Neural cell (in vitro differentiated cells): ENCODE measurements around the gene UNC5CL. TPM values are rescaled to one million over a fixed set of nuclear protein-coding genes. Genes with fewer than 3 reads are reported as not detected.

Experiments
- H2AFZ ChIP-seq: fragments of 200-600, 300-800 bp; sonication (generic), shearing (Covaris generic); 2 replicates; pipeline ENCODE4 v1.6.0; 2014; ENCODE audit warnings: low read depth, mild to moderate bottlenecking, antibody characterized with exemption, low read length, moderate library complexity
- H3F3A ChIP-seq: fragments of 200-600 bp; shearing (Covaris generic); 2 replicates; pipeline ENCODE4 v1.6.1; 2016; ENCODE audit warnings: mild to moderate bottlenecking, moderate library complexity, mixed read lengths, antibody characterized with exemption, low read length; ENCODE audit not compliant: insufficient read depth, poor library complexity, severe bottlenecking
- H3K27ac ChIP-seq: fragments of 200-600, 300-800 bp; sonication (generic), shearing (Covaris generic); 2 replicates; pipeline ENCODE4 v1.5.1; 2014; ENCODE audit warnings: mild to moderate bottlenecking, low read length, moderate library complexity
- H3K27me3 ChIP-seq: fragments of 300-800, 200-600 bp; sonication (generic), shearing (Covaris generic); 2 replicates; pipeline ENCODE4 v1.6.0; 2014; ENCODE audit warnings: mild to moderate bottlenecking, low read depth, low read length, moderate library complexity; ENCODE audit not compliant: insufficient read depth
- H3K36me3 ChIP-seq: fragments of 300-800, 200-600 bp; sonication (generic), shearing (Covaris generic); 2 replicates; pipeline ENCODE4 v1.5.1; 2014; ENCODE audit warnings: mild to moderate bottlenecking, antibody characterized with exemption, low read length, moderate library complexity; ENCODE audit not compliant: insufficient read depth
- H3K4me2 ChIP-seq: fragments of 300-800, 200-600 bp; sonication (generic), shearing (Covaris generic); 2 replicates; pipeline ENCODE4 v1.6.0; 2014; ENCODE audit warnings: mild to moderate bottlenecking, low read length
- H3K4me3 ChIP-seq: fragments of 300-800, 200-600 bp; sonication (generic), shearing (Covaris generic); 2 replicates; pipeline ENCODE4 v1.5.1; 2014; ENCODE audit warnings: mild to moderate bottlenecking, low read length, moderate library complexity
- H3K79me2 ChIP-seq: fragments of 200-600 bp; shearing (Covaris generic); replicated peaks from 2 replicates; pipeline ENCODE4 v1.6.0; 2014; ENCODE audit warnings: mild to moderate bottlenecking, low read length, moderate library complexity; ENCODE audit not compliant: insufficient read depth
- H3K9ac ChIP-seq: fragments of 300-800, 200-600 bp; sonication (generic), shearing (Covaris generic); 2 replicates; pipeline ENCODE4 v1.6.1; 2016; ENCODE audit warnings: mild to moderate bottlenecking, low read length, mixed read lengths
- H3K9me2 ChIP-seq: fragments of 200-600 bp; shearing (Covaris generic); 2 replicates; pipeline ENCODE4 v1.6.1; 2016; ENCODE audit warnings: mild to moderate bottlenecking, low read length, mixed read lengths; ENCODE audit not compliant: insufficient read depth
- H3K9me3 ChIP-seq: fragments of 200-600, 300-800 bp; sonication (generic), shearing (Covaris generic); 2 replicates; pipeline ENCODE4 v1.6.1; 2016; ENCODE audit warnings: mild to moderate bottlenecking, mixed run types, low read length, moderate library complexity, mixed read lengths
- H4K20me1 ChIP-seq: fragments of 200-600 bp; shearing (Covaris generic); 2 replicates; pipeline ENCODE4 v1.6.1; 2016; ENCODE audit warnings: mild to moderate bottlenecking, mixed run types; ENCODE audit not compliant: insufficient read depth
- EP300 ChIP-seq: fragments of 450-650 bp; conservative IDR thresholded peaks from 2 replicates; pipeline ENCODE4 v1.6.1; 2014; ENCODE audit warnings: antibody characterized with exemption, mild to moderate bottlenecking, moderate library complexity; ENCODE audit not compliant: poor library complexity, severe bottlenecking
- EZH2 ChIP-seq: fragments of 200-600, 300-800 bp; shearing (Covaris generic), sonication (generic); IDR thresholded peaks from 2 replicates; pipeline ENCODE4 v1.6.1; 2014; ENCODE audit warnings: antibody characterized with exemption, low read length, borderline replicate concordance, mild to moderate bottlenecking; ENCODE audit not compliant: insufficient read depth, poor library complexity, severe bottlenecking
- MXI1 ChIP-seq: fragments of 450-650 bp; conservative IDR thresholded peaks from 2 replicates; pipeline ENCODE4 v1.6.1; 2014; ENCODE audit warnings: antibody characterized with exemption, mild to moderate bottlenecking; ENCODE audit not compliant: poor library complexity, severe bottlenecking
- POLR2AphosphoS5 ChIP-seq: IDR thresholded peaks from 2 replicates; pipeline ENCODE4 v1.6.1; 2012
- RAD21 ChIP-seq: fragments of 450-650 bp; conservative IDR thresholded peaks from 2 replicates; pipeline ENCODE4 v1.6.1; 2014; ENCODE audit warnings: antibody characterized with exemption, mild to moderate bottlenecking, moderate library complexity
- SMC3 ChIP-seq: fragments of 450-650 bp; conservative IDR thresholded peaks from 2 replicates; pipeline ENCODE4 v1.6.1; 2014; ENCODE audit warnings: antibody characterized with exemption, mild to moderate bottlenecking, moderate library complexity; ENCODE audit not compliant: poor library complexity
- TAF1 ChIP-seq: IDR thresholded peaks from 2 replicates; pipeline ENCODE4 v1.6.1; 2012; ENCODE audit warnings: low read depth
- polyA plus RNA-seq: library from polyadenylated mRNA; depleted of rRNA; stranded (reverse); fragments of >200 nt; gene quantifications from 2 replicates; pipeline ENCODE4 v1.2.3, GENCODE V29; 2014
- TF ChIP-seq, protein P1 (sequence below): IDR thresholded peaks from 2 replicates; pipeline ENCODE4 v1.6.1; 2012; ENCODE audit warnings: borderline replicate concordance
- TF ChIP-seq, protein P2 (sequence below): fragments of 450-650 bp; IDR thresholded peaks from 2 replicates; pipeline ENCODE4 v1.5.1; 2014; ENCODE audit warnings: antibody characterized with exemption, mild to moderate bottlenecking, moderate library complexity; ENCODE audit not compliant: poor library complexity, severe bottlenecking

The UNC5CL gene
- polyA plus RNA-seq, 1 donor from 2014 or later: 1.0 TPM

DNA sequence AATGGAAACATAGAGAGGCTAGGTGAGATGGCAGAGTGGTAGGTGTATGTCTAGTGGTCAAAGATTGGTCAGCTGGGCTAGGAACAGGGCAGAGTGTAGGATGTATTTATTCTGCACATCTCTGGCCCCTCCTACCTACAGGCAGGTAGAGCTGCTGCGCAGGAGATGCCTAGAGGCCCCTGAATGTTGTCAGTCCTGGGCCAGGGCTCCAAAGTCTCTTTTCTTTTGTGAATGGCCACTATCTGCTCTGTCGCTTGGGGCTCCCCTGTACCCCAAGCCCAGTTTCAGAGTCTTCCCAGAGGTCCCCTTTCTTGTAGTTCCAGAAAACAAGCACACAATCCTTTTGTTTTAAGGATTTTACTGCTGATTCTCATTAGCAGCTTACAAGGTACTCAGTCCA lies 8.3 kb upstream of the UNC5CL start:
- Histone ChIP-seq H3K4me3 (no peak overlapping the region), H3K4me2 (no peak overlapping the region), H3K27me3 (no peaks in the 10 kb centered on the region), H3K79me2 (no peaks in the 10 kb centered on the region), H3K36me3 (no peaks in the 10 kb centered on the region), H4K20me1 (no peaks in the 10 kb centered on the region), H2AFZ (no peak overlapping the region), H3K9me2 (no peaks in the 10 kb centered on the region), H3K27ac (no peak overlapping the region), H3K9ac (no peak overlapping the region), H3K9me3 (no peaks in the 10 kb centered on the region), H3F3A (no peaks in the 10 kb centered on the region)
- TF ChIP-seq RAD21 (no peak), EP300 (no peak), MXI1 (no peak), SMC3 (no peak), TAF1 (no peak), POLR2AphosphoS5 (no peak), EZH2 (no peak)
- TF ChIP-seq, protein P1, sequence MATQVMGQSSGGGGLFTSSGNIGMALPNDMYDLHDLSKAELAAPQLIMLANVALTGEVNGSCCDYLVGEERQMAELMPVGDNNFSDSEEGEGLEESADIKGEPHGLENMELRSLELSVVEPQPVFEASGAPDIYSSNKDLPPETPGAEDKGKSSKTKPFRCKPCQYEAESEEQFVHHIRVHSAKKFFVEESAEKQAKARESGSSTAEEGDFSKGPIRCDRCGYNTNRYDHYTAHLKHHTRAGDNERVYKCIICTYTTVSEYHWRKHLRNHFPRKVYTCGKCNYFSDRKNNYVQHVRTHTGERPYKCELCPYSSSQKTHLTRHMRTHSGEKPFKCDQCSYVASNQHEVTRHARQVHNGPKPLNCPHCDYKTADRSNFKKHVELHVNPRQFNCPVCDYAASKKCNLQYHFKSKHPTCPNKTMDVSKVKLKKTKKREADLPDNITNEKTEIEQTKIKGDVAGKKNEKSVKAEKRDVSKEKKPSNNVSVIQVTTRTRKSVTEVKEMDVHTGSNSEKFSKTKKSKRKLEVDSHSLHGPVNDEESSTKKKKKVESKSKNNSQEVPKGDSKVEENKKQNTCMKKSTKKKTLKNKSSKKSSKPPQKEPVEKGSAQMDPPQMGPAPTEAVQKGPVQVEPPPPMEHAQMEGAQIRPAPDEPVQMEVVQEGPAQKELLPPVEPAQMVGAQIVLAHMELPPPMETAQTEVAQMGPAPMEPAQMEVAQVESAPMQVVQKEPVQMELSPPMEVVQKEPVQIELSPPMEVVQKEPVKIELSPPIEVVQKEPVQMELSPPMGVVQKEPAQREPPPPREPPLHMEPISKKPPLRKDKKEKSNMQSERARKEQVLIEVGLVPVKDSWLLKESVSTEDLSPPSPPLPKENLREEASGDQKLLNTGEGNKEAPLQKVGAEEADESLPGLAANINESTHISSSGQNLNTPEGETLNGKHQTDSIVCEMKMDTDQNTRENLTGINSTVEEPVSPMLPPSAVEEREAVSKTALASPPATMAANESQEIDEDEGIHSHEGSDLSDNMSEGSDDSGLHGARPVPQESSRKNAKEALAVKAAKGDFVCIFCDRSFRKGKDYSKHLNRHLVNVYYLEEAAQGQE: no peak
- TF ChIP-seq, protein P2, sequence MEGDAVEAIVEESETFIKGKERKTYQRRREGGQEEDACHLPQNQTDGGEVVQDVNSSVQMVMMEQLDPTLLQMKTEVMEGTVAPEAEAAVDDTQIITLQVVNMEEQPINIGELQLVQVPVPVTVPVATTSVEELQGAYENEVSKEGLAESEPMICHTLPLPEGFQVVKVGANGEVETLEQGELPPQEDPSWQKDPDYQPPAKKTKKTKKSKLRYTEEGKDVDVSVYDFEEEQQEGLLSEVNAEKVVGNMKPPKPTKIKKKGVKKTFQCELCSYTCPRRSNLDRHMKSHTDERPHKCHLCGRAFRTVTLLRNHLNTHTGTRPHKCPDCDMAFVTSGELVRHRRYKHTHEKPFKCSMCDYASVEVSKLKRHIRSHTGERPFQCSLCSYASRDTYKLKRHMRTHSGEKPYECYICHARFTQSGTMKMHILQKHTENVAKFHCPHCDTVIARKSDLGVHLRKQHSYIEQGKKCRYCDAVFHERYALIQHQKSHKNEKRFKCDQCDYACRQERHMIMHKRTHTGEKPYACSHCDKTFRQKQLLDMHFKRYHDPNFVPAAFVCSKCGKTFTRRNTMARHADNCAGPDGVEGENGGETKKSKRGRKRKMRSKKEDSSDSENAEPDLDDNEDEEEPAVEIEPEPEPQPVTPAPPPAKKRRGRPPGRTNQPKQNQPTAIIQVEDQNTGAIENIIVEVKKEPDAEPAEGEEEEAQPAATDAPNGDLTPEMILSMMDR: no peak

DNA sequence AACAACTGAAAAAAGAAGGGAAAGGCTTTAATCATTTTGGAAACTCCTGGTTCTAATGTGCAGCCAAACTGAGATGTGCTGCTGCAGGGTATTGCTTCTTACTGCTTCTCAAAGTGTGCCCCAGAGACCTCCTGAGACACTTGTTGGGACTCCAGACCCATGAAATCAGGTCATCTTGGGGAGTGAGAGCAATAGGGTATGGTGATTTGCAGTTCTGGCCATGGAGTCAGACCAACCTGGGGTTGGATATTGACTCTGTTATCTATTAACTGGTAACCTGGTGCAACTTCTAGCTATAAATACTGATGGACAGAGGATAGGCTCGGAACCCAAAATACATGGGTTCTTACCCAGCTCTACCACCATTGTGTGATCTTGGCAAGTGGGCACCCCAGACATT lies 7.1 kb upstream of the UNC5CL start:
- no peak overlapping the region for H2AFZ ChIP-seq
- H3K4me3 ChIP-seq: no peak overlapping the region
- TF ChIP-seq, protein P1: no peak
- no peak for TF ChIP-seq MXI1
- TF ChIP-seq, protein P2: no peak
- no peak for TF ChIP-seq TAF1
- no peak for TF ChIP-seq POLR2AphosphoS5
- TF ChIP-seq EP300: no peak
- no peak for TF ChIP-seq EZH2
- TF ChIP-seq SMC3: no peak
- TF ChIP-seq RAD21: no peak
- no peaks in the 10 kb centered on the region for H3K9me2 ChIP-seq
- H3F3A ChIP-seq: no peaks in the 10 kb centered on the region
- no peak overlapping the region for H3K9ac ChIP-seq
- H3K4me2 ChIP-seq: no peak overlapping the region
- no peaks in the 10 kb centered on the region for H4K20me1 ChIP-seq
- H3K36me3 ChIP-seq: no peaks in the 10 kb centered on the region
- no peaks in the 10 kb centered on the region for H3K79me2 ChIP-seq
- no peak overlapping the region for H3K27ac ChIP-seq
- no peaks in the 10 kb centered on the region for H3K9me3 ChIP-seq
- no peaks in the 10 kb centered on the region for H3K27me3 ChIP-seq
